K562 (cell line): ENCODE measurements around the gene TCF3. TPM values are rescaled to one million over a fixed set of nuclear protein-coding genes. Genes with fewer than 3 reads are reported as not detected.
A peak's percentile ranks its signal among the peaks of the same experiment; 100 is the strongest.

Experiments
- ID3 ChIP-seq, 2 experiments: fragments of 250-450 bp in 1 of 2; fragments of 450-650 bp in 1 of 2; sonication (Bioruptor Pico) in 1 of 2; IDR thresholded peaks; 2 replicates each; pipeline versions ENCODE4 v1.6.1 to v1.8.0; 2016 to 2021; ENCODE audit warnings: mild to moderate bottlenecking in 2 of 2, moderate library complexity in 2 of 2, missing compliant biosample characterization in 1 of 2, missing genetic modification characterization in 1 of 2
- MNT ChIP-seq, 2 experiments: fragments of 450-650 bp; conservative IDR thresholded peaks; 2 replicates each; pipeline ENCODE4 v1.6.1; 2017; ENCODE audit warnings: mild to moderate bottlenecking in 2 of 2, moderate library complexity in 2 of 2
- NELFE ChIP-seq: IDR thresholded peaks from 2 replicates; pipeline ENCODE4 v1.6.1; 2011; ENCODE audit warnings: mild to moderate bottlenecking; ENCODE audit not compliant: insufficient read depth, insufficient read length
- NFATC3 ChIP-seq: fragments of 450-650 bp; IDR thresholded peaks from 2 replicates; pipeline ENCODE4 v1.6.1; 2017; ENCODE audit warnings: mild to moderate bottlenecking
- NFRKB ChIP-seq: fragments of 450-650 bp; IDR thresholded peaks from 2 replicates; pipeline ENCODE4 v1.6.1; 2016; ENCODE audit warnings: low read depth
- NR0B1 ChIP-seq: fragments of 450-650 bp; IDR thresholded peaks from one replicate; pipeline ENCODE4 v1.6.1; 2018; ENCODE audit warnings: mild to moderate bottlenecking, moderate library complexity; ENCODE audit not compliant: partially characterized antibody
- NR4A1 ChIP-seq, 2 experiments: fragments of 250-450 bp in 1 of 2; fragments of 450-650 bp in 1 of 2; sonication (Bioruptor Pico) in 1 of 2; IDR thresholded peaks; 2 replicates each; pipeline versions ENCODE4 v1.4.0 to v1.6.1; 2016 to 2020; ENCODE audit warnings: mild to moderate bottlenecking in 2 of 2, missing compliant biosample characterization in 1 of 2, missing genetic modification characterization in 1 of 2, moderate library complexity in 1 of 2
- NUFIP1 ChIP-seq: fragments of 450-650 bp; IDR thresholded peaks from 2 replicates; pipeline ENCODE4 v1.6.1; 2018; ENCODE audit not compliant: partially characterized antibody
- PHB2 ChIP-seq: fragments of 450-650 bp; IDR thresholded peaks from 2 replicates; pipeline ENCODE4 v1.6.1; 2017; ENCODE audit warnings: low read depth
- SMAD4 ChIP-seq: fragments of 250-450 bp; sonication (Bioruptor Pico); conservative IDR thresholded peaks from 2 replicates; pipeline ENCODE4 v1.8.0; 2021; ENCODE audit warnings: inconsistent platforms, mild to moderate bottlenecking, moderate library complexity
- SMARCB1 ChIP-seq: IDR thresholded peaks from 2 replicates; pipeline ENCODE4 v1.6.1; 2011; ENCODE audit warnings: improper control_type of control experiment, low read depth; ENCODE audit not compliant: insufficient read length
- U2AF2 ChIP-seq: fragments of 200-400 bp; formaldehyde crosslinking; optimal IDR thresholded peaks from 2 replicates; pipeline ENCODE3; 2017; ENCODE audit warnings: low read depth, mild to moderate bottlenecking, low read length
- ZNF23 ChIP-seq: fragments of 250-450 bp; sonication (Bioruptor Pico); IDR thresholded peaks from 2 replicates; pipeline ENCODE4 v1.4.0; 2020; ENCODE audit warnings: mild to moderate bottlenecking
- ZNF318 ChIP-seq, 2 experiments: fragments of 450-650 bp; IDR thresholded peaks; 2 replicates each; pipeline ENCODE4 v1.6.1; 2016; ENCODE audit warnings: mild to moderate bottlenecking in 2 of 2, borderline replicate concordance in 1 of 2, low read depth in 1 of 2, moderate library complexity in 1 of 2
- ZNF445 ChIP-seq: fragments of 250-450 bp; sonication (Bioruptor Pico); IDR thresholded peaks from 2 replicates; pipeline ENCODE4 v1.4.0; 2020; ENCODE audit warnings: low read depth, mild to moderate bottlenecking, moderate library complexity
- ZNF77 ChIP-seq: fragments of 250-450 bp; sonication (Bioruptor Pico); IDR thresholded peaks from 2 replicates; pipeline ENCODE4 v1.5.0; 2020
- polyA plus RNA-seq, 8 experiments: library from polyadenylated mRNA; depleted of rRNA in 4 of 8; stranded (reverse) in 5 of 8; unstranded in 3 of 8; fragments of >200 nt; fragmentation: Nextera tagmentation in 2 of 8; fragmentation: Illumina TruSeq in 1 of 8; extraction: Ambion mirVana in 2 of 8; extraction: Trizol in 1 of 8; gene quantifications; 2 replicates each; pipeline versions ENCODE4 v1.2.1 to v1.2.3, GENCODE V29; 2011 to 2014; ENCODE audit warnings: inconsistent platforms in 1 of 8, missing spikeins in 1 of 8
- total RNA-seq, 7 experiments: library from RNA; depleted of rRNA in 6 of 7; stranded (reverse); fragments of >200 nt in 6 of 7; fragmentation: Illumina TruSeq in 2 of 7; extraction: Trizol in 2 of 7; gene quantifications; 2 replicates each; pipeline versions ENCODE4 v1.2.1 to v1.2.3, GENCODE V29; 2011 to 2021; ENCODE audit warnings: low replicate concordance in 1 of 7

Gene TCF3
- total and polyA plus RNA-seq, 9 of the 15 experiments (the other 6 are each of a cell fraction or from before 2014, with no cell fraction given) = 5.6 to 259 (median 84.0) TPM

- TF ChIP-seq ZNF318 (IDR thresholded peaks at IDR 0.05; ENCODE audit: borderline replicate concordance in 1 of 2, low read depth in 1 of 2) (no peak), SMAD4 (no peak), NELFE (no peak), NR4A1 (CRISPR knock-in tag; IDR thresholded peaks at IDR 0.05) (no peak), NR4A1 (tag; IDR thresholded peaks at IDR 0.05) (no peak), ZNF23 (CRISPR knock-in tag) (no peak), SMARCB1 (no peak), PHB2 (no peak), NFRKB (no peak), NFATC3 (no peak), MNT (conservative IDR thresholded peaks at IDR 0.05) (peak in 1 of 2 experiments; percentile 68; a peak in 3 of 4 replicates), ID3 (CRISPR knock-in tag; IDR thresholded peaks at IDR 0.05) (no peak), ID3 (tag; IDR thresholded peaks at IDR 0.05) (no peak), NUFIP1 (no peak), ZNF445 (CRISPR knock-in tag) (no peak), ZNF77 (CRISPR knock-in tag) (no peak), U2AF2 (no peak), NR0B1 (no peak)
Observed at GRCh38 chr19:1690699-1691307, 38.4 kb upstream of the TCF3 start (continued).
